Measurements from ENCODE around the gene ADAMTS6.

DNA sequence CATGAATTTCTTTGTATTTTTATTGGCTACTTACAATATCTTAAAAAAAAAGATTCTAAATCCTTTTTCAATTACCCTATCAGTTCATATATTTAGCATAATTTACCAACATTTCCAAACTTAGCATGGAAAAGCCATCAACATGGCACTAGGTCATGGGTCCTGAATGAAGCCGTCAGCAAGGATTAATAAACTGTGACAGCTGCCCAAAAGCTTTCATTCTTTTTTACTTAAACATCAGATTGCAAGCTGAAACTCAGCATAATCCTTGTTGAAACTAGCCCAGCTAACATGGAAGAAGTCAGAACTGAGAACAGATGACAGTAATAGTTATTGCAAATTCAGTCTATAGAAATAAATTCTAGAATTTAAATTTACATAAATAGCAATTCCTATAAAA lies 209.8 kb downstream of the ADAMTS6 start:
- TF ChIP-seq, protein P1, sequence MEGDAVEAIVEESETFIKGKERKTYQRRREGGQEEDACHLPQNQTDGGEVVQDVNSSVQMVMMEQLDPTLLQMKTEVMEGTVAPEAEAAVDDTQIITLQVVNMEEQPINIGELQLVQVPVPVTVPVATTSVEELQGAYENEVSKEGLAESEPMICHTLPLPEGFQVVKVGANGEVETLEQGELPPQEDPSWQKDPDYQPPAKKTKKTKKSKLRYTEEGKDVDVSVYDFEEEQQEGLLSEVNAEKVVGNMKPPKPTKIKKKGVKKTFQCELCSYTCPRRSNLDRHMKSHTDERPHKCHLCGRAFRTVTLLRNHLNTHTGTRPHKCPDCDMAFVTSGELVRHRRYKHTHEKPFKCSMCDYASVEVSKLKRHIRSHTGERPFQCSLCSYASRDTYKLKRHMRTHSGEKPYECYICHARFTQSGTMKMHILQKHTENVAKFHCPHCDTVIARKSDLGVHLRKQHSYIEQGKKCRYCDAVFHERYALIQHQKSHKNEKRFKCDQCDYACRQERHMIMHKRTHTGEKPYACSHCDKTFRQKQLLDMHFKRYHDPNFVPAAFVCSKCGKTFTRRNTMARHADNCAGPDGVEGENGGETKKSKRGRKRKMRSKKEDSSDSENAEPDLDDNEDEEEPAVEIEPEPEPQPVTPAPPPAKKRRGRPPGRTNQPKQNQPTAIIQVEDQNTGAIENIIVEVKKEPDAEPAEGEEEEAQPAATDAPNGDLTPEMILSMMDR (conservative IDR thresholded peaks at IDR 0.05; ENCODE audit: low read depth in 2 of 2): no peak
- TF ChIP-seq POLR2AphosphoS5 (IDR thresholded peaks at IDR 0.05; ENCODE audit: low read depth) (no peak), EZH2 (IDR thresholded peaks at IDR 0.05; ENCODE audit: low read depth, unreplicated experiment) (no peak), CREB1 (CRISPR knock-in tag; IDR thresholded peaks at IDR 0.05; ENCODE audit: low read depth) (no peak)
- TF ChIP-seq, protein P2, sequence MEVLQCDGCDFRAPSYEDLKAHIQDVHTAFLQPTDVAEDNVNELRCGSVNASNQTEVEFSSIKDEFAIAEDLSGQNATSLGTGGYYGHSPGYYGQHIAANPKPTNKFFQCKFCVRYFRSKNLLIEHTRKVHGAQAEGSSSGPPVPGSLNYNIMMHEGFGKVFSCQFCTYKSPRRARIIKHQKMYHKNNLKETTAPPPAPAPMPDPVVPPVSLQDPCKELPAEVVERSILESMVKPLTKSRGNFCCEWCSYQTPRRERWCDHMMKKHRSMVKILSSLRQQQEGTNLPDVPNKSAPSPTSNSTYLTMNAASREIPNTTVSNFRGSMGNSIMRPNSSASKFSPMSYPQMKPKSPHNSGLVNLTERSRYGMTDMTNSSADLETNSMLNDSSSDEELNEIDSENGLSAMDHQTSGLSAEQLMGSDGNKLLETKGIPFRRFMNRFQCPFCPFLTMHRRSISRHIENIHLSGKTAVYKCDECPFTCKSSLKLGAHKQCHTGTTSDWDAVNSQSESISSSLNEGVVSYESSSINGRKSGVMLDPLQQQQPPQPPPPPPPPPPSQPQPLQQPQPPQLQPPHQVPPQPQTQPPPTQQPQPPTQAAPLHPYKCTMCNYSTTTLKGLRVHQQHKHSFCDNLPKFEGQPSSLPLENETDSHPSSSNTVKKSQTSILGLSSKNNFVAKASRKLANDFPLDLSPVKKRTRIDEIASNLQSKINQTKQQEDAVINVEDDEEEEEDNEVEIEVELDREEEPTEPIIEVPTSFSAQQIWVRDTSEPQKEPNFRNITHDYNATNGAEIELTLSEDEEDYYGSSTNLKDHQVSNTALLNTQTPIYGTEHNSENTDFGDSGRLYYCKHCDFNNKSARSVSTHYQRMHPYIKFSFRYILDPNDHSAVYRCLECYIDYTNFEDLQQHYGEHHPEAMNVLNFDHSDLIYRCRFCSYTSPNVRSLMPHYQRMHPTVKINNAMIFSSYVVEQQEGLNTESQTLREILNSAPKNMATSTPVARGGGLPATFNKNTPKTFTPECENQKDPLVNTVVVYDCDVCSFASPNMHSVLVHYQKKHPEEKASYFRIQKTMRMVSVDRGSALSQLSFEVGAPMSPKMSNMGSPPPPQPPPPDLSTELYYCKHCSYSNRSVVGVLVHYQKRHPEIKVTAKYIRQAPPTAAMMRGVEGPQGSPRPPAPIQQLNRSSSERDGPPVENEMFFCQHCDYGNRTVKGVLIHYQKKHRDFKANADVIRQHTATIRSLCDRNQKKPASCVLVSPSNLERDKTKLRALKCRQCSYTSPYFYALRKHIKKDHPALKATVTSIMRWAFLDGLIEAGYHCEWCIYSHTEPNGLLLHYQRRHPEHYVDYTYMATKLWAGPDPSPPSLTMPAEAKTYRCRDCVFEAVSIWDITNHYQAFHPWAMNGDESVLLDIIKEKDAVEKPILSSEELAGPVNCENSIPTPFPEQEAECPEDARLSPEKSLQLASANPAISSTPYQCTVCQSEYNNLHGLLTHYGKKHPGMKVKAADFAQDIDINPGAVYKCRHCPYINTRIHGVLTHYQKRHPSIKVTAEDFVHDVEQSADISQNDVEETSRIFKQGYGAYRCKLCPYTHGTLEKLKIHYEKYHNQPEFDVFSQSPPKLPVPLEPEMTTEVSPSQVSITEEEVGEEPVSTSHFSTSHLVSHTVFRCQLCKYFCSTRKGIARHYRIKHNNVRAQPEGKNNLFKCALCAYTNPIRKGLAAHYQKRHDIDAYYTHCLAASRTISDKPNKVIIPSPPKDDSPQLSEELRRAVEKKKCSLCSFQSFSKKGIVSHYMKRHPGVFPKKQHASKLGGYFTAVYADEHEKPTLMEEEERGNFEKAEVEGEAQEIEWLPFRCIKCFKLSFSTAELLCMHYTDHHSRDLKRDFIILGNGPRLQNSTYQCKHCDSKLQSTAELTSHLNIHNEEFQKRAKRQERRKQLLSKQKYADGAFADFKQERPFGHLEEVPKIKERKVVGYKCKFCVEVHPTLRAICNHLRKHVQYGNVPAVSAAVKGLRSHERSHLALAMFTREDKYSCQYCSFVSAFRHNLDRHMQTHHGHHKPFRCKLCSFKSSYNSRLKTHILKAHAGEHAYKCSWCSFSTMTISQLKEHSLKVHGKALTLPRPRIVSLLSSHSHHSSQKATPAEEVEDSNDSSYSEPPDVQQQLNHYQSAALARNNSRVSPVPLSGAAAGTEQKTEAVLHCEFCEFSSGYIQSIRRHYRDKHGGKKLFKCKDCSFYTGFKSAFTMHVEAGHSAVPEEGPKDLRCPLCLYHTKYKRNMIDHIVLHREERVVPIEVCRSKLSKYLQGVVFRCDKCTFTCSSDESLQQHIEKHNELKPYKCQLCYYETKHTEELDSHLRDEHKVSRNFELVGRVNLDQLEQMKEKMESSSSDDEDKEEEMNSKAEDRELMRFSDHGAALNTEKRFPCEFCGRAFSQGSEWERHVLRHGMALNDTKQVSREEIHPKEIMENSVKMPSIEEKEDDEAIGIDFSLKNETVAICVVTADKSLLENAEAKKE (CRISPR knock-in tag; IDR thresholded peaks at IDR 0.05): no peak

Data from GM23338 (cell line).